Measurements from ENCODE around the gene KHDRBS2. TPM values are rescaled to one million over a fixed set of nuclear protein-coding genes. Genes with fewer than 3 reads are reported as not detected.

The KHDRBS2 gene
- total RNA-seq, 1 experiment from 2014 or later, result 2.7 TPM

DNA sequence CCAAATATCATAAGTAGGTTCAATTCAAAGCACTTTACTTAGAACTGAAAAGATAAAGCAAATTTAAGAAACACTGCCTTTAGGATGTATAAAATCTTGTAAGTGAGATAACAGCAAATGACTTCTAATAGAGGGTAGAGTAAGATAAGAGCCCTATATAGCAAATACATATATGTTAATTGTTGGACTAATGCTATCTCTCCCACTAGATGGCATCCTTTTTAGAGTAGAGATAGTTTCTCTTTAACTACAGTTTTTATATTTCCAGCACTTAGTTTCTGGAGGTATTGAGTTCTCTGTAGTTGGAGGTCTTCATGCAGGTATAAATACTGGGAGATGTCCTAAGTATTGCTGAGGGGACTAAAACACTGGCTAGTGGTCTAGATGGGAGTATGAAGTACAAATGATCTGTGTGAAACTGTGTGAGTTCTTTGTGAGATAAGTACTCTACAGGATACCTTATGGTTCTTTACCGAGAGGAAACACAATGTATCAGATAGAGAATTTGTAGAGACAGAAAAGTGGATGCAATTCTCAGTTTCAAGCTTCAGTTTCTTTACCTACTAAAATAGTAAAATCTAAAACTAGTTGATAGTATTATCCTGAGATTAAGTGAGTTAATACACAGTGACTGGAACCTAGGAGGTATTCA is 399.3 kb downstream of the KHDRBS2 start:
- H3K27me3 Mint-ChIP-seq (ENCODE audit: low read depth), result no peaks in the 10 kb centered on the region
- Histone ChIP-seq H3K79me2 (ENCODE audit: insufficient read depth, low read length) (no peaks in the 10 kb centered on the region), H2AK5ac (ENCODE audit: insufficient read length, low read length) (no peak overlapping the region), H2BK5ac (ENCODE audit: insufficient read length, low read length) (no peak overlapping the region), H4K91ac (ENCODE audit: insufficient read length, low read depth, low read length) (no peak overlapping the region), H3K4me2 (ENCODE audit: insufficient read depth, insufficient read length, low read length) (no peak overlapping the region), H3K4me1 (ENCODE audit: insufficient read depth, low read length) (no peaks in the 10 kb centered on the region; the same call in 1 of the 2 replicates), H3T11ph (ENCODE audit: low read length) (no peak overlapping the region), H3K23ac (ENCODE audit: insufficient read length, low read depth, low read length) (no peak overlapping the region), H3K4ac (ENCODE audit: low read depth, low read length) (no peak overlapping the region), H4K8ac (replicated peaks; ENCODE audit: insufficient read length, low read depth, low read length) (no peak overlapping the region), H3K14ac (ENCODE audit: insufficient read depth, low read length) (no peak overlapping the region), H2AFZ (ENCODE audit: low read length) (no peak overlapping the region), H3K9me3 (ENCODE audit: control insufficient read depth, low read depth, low read length) (no peaks in the 10 kb centered on the region), H3K79me1 (ENCODE audit: insufficient read depth, low read depth, low read length, poor library complexity, severe bottlenecking) (no peaks in the 10 kb centered on the region), H2BK15ac (ENCODE audit: low read depth, low read length) (no peak overlapping the region), H2BK20ac (ENCODE audit: low read depth, low read length, poor library complexity, severe bottlenecking) (no peak overlapping the region), H3K27ac (ENCODE audit: insufficient read length, low read depth, low read length) (no peak overlapping the region), H3K27me3 (ENCODE audit: insufficient read depth, low read length) (no peaks in the 10 kb centered on the region), H4K20me1 (ENCODE audit: control insufficient read depth, insufficient read depth, insufficient read length) (no peaks in the 10 kb centered on the region), H3K18ac (ENCODE audit: insufficient read length, low read depth, low read length) (no peak overlapping the region), H3K9ac (ENCODE audit: extremely low read depth, insufficient read length, low read length) (no peak overlapping the region), H3K23me2 (ENCODE audit: insufficient read length, low read depth, low read length, poor library complexity, severe bottlenecking) (no peaks in the 10 kb centered on the region), H3K56ac (ENCODE audit: insufficient read length, low read depth, low read length) (no peak overlapping the region), H2BK120ac (ENCODE audit: low read depth, low read length, poor library complexity, severe bottlenecking) (no peak overlapping the region), H4K5ac (ENCODE audit: insufficient read length, low read depth, low read length) (no peak overlapping the region), H2BK12ac (ENCODE audit: insufficient read length, low read depth, low read length) (no peak overlapping the region)
- TF ChIP-seq, protein P1, sequence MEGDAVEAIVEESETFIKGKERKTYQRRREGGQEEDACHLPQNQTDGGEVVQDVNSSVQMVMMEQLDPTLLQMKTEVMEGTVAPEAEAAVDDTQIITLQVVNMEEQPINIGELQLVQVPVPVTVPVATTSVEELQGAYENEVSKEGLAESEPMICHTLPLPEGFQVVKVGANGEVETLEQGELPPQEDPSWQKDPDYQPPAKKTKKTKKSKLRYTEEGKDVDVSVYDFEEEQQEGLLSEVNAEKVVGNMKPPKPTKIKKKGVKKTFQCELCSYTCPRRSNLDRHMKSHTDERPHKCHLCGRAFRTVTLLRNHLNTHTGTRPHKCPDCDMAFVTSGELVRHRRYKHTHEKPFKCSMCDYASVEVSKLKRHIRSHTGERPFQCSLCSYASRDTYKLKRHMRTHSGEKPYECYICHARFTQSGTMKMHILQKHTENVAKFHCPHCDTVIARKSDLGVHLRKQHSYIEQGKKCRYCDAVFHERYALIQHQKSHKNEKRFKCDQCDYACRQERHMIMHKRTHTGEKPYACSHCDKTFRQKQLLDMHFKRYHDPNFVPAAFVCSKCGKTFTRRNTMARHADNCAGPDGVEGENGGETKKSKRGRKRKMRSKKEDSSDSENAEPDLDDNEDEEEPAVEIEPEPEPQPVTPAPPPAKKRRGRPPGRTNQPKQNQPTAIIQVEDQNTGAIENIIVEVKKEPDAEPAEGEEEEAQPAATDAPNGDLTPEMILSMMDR (conservative IDR thresholded peaks at IDR 0.05), result peak; percentile 59; the same call in 2 of the 3 replicates
- no peak overlapping the region for H3K4me3 Mint-ChIP-seq
- no peak overlapping the region; a peak in 3 of 7 replicates for H3K27ac Mint-ChIP-seq
- H3K36me3 Mint-ChIP-seq (ENCODE audit: insufficient read depth in 1 of 3, low read depth in 3 of 3), result no peaks in the 10 kb centered on the region; a peak in 1 of 7 replicates
- H3K4me1 Mint-ChIP-seq, result peaks cover 22 to 26% of the 10 kb centered on the region in 2 experiments
- no peaks in the 10 kb centered on the region; a peak in 1 of 5 replicates for H3K9me3 Mint-ChIP-seq
- DNase-seq, result no peak
- WGBS (ENCODE audit: extremely low coverage, insufficient read length, low lambda C conversion rate), result no CpG with 5 or more reads among the region's 1 CpG

All from H9 (cell line).